WTC11 (cell line): Measurements from ENCODE around the gene UCP3. TPM values are rescaled to one million over a fixed set of nuclear protein-coding genes. Genes with fewer than 3 reads are reported as not detected.

Source experiments
- ATAC-seq: fragments of 200-7000 bp; cut with Tn5 transposase; 2 replicates; pipeline ENCODE4 v1.10.0; 2021; ENCODE audit warnings: mild to moderate bottlenecking, moderate library complexity
- CTCF ChIA-PET: fragments of 300-600 bp; sonication (Branson Sonifier 250); formaldehyde crosslinking; loops from one replicate; lab custom pipeline; 2021; ENCODE audit warnings: antibody characterized with exemption; lab: Charles Lee
- POLR2A ChIA-PET: fragments of 350-600 bp; sonication (Branson Sonifier 250); formaldehyde crosslinking; loops from one replicate; lab custom pipeline; 2021; ENCODE audit warnings: antibody characterized with exemption; lab: Charles Lee
- DNase-seq: peaks from one replicate; pipeline ENCODE4 v3.0.0; 2021; ENCODE audit warnings: low spot score
- H3K27ac Mint-ChIP-seq: 2 replicates; pipeline ENCODE4 v1.8.0; 2021; ENCODE audit warnings: mixed read lengths
- H3K27me3 Mint-ChIP-seq: 2 replicates; pipeline ENCODE4 v1.8.0; 2021; ENCODE audit warnings: low read depth, mild to moderate bottlenecking, moderate library complexity, mixed read lengths
- H3K36me3 Mint-ChIP-seq: 2 replicates; pipeline ENCODE4 v1.8.0; 2021; ENCODE audit warnings: mixed read lengths
- H3K4me1 Mint-ChIP-seq: 2 replicates; pipeline ENCODE4 v1.8.0; 2022; ENCODE audit warnings: mixed read lengths
- H3K4me3 Mint-ChIP-seq: 2 replicates; pipeline ENCODE4 v1.8.0; 2021; ENCODE audit warnings: mild to moderate bottlenecking, moderate library complexity, mixed read lengths
- H3K9me3 Mint-ChIP-seq: 2 replicates; pipeline ENCODE4 v1.8.0; 2021; ENCODE audit warnings: mixed read lengths
- AFF4 ChIP-seq: sonication (generic); formaldehyde crosslinking; IDR thresholded peaks from 2 replicates; pipeline ENCODE4 v1.8.1; 2023; ENCODE audit warnings: mild to moderate bottlenecking, missing genetic modification reagents, borderline replicate concordance
- CREM ChIP-seq: sonication (generic); formaldehyde crosslinking; IDR thresholded peaks from 2 replicates; pipeline ENCODE4 v1.8.1; 2022; ENCODE audit warnings: mild to moderate bottlenecking, missing genetic modification reagents, moderate library complexity
- E2F5 ChIP-seq: sonication (generic); formaldehyde crosslinking; IDR thresholded peaks from 2 replicates; pipeline ENCODE4 v1.8.1; 2022; ENCODE audit warnings: mild to moderate bottlenecking, moderate library complexity, missing genetic modification reagents
- ELF4 ChIP-seq: sonication (generic); formaldehyde crosslinking; IDR thresholded peaks from 2 replicates; pipeline ENCODE4 v1.8.1; 2022; ENCODE audit warnings: low read depth, mild to moderate bottlenecking, moderate library complexity, missing genetic modification reagents
- HMGA2 ChIP-seq: fragments of 250-450 bp; sonication (Bioruptor Pico); IDR thresholded peaks from 2 replicates; pipeline ENCODE4 v1.4.0; 2021; ENCODE audit warnings: mild to moderate bottlenecking, moderate library complexity
- HMGXB4 ChIP-seq: sonication (generic); formaldehyde crosslinking; IDR thresholded peaks from 2 replicates; pipeline ENCODE4 v1.8.1; 2023; ENCODE audit warnings: mild to moderate bottlenecking, moderate library complexity, missing genetic modification reagents
- IRF1 ChIP-seq: sonication (generic); formaldehyde crosslinking; IDR thresholded peaks from 2 replicates; pipeline ENCODE4 v1.8.0; 2023; ENCODE audit warnings: missing genetic modification reagents
- JUN ChIP-seq: sonication (generic); formaldehyde crosslinking; IDR thresholded peaks from 2 replicates; pipeline ENCODE4 v1.8.0; 2023; ENCODE audit warnings: mild to moderate bottlenecking, missing genetic modification reagents
- NFATC4 ChIP-seq: fragments of 250-450 bp; sonication (Bioruptor Pico); IDR thresholded peaks from 2 replicates; pipeline ENCODE4 v1.9.0; 2021; ENCODE audit warnings: mild to moderate bottlenecking
- NFYB ChIP-seq: sonication (generic); formaldehyde crosslinking; conservative IDR thresholded peaks from 2 replicates; pipeline ENCODE4 v1.8.0; 2022; ENCODE audit warnings: low read depth, missing genetic modification reagents
- RELA ChIP-seq: sonication (generic); formaldehyde crosslinking; IDR thresholded peaks from 2 replicates; pipeline ENCODE4 v1.8.1; 2022; ENCODE audit warnings: missing genetic modification reagents, mild to moderate bottlenecking, borderline replicate concordance
- RORB ChIP-seq: fragments of 250-450 bp; sonication (Bioruptor Pico); IDR thresholded peaks from 2 replicates; pipeline ENCODE4 v1.9.0; 2021; ENCODE audit warnings: mild to moderate bottlenecking
- SMAD3 ChIP-seq: sonication (generic); formaldehyde crosslinking; IDR thresholded peaks from 2 replicates; pipeline ENCODE4 v1.8.0; 2022; ENCODE audit warnings: missing genetic modification reagents, mild to moderate bottlenecking, borderline replicate concordance
- SOX15 ChIP-seq: fragments of 250-450 bp; sonication (Bioruptor Pico); IDR thresholded peaks from 2 replicates; pipeline ENCODE4 v1.9.0; 2021; ENCODE audit warnings: mild to moderate bottlenecking
- TP53 ChIP-seq: sonication (generic); formaldehyde crosslinking; IDR thresholded peaks from 2 replicates; pipeline ENCODE4 v1.8.1; 2023; ENCODE audit warnings: mild to moderate bottlenecking, missing genetic modification reagents
- USF1 ChIP-seq: sonication (generic); formaldehyde crosslinking; IDR thresholded peaks from 2 replicates; pipeline ENCODE4 v1.8.0; 2022; ENCODE audit warnings: mild to moderate bottlenecking, missing genetic modification reagents
- USF2 ChIP-seq: sonication (generic); formaldehyde crosslinking; IDR thresholded peaks from 2 replicates; pipeline ENCODE4 v1.8.1; 2023; ENCODE audit warnings: mild to moderate bottlenecking, missing genetic modification reagents, moderate library complexity
- ZNF121 ChIP-seq: sonication (generic); formaldehyde crosslinking; IDR thresholded peaks from 2 replicates; pipeline ENCODE4 v1.8.0; 2023; ENCODE audit warnings: missing genetic modification reagents
- ZNF219 ChIP-seq: sonication (generic); formaldehyde crosslinking; IDR thresholded peaks from 2 replicates; pipeline ENCODE4 v1.8.0; 2023; ENCODE audit warnings: missing genetic modification reagents, mild to moderate bottlenecking, borderline replicate concordance
- ZNF317 ChIP-seq: sonication (generic); formaldehyde crosslinking; IDR thresholded peaks from 2 replicates; pipeline ENCODE4 v1.8.1; 2023; ENCODE audit warnings: low read depth, mild to moderate bottlenecking, moderate library complexity, missing genetic modification reagents, borderline replicate concordance
- ZNF416 ChIP-seq: fragments of 250-450 bp; sonication (Bioruptor Pico); IDR thresholded peaks from 2 replicates; pipeline ENCODE4 v1.9.0; 2021; ENCODE audit warnings: mild to moderate bottlenecking, inconsistent platforms
- total RNA-seq: library from RNA; stranded (reverse); gene quantifications from 3 replicates; pipeline ENCODE4 v1.2.3, GENCODE V29; 2021

UCP3 gene
- total RNA-seq, 1 experiment from 2014 or later = 0.55 TPM

GRCh38 chr11:73975479-73975757 is 33.5 kb downstream of the UCP3 start (continued):
- TF ChIP-seq SMAD3 (CRISPR knock-in tag) = no peak
- no peak for TF ChIP-seq ELF4 (CRISPR knock-in tag)
- no peak for TF ChIP-seq AFF4 (CRISPR knock-in tag)
- TF ChIP-seq IRF1 (CRISPR knock-in tag) = no peak
- no peak for TF ChIP-seq TP53 (CRISPR knock-in tag)
- TF ChIP-seq RELA (CRISPR knock-in tag) = no peak
- TF ChIP-seq NFATC4 (CRISPR knock-in tag) = no peak
- no peak for TF ChIP-seq RORB

GRCh38 chr11:73974604-73975478 is 34.0 kb downstream of the UCP3 start:
- POLR2A ChIA-PET = no interaction called here
- Mint-ChIP-seq H3K4me1 (peaks cover 2% of the 10 kb centered on the region), H3K27ac (no peak overlapping the region; the same call in 1 of the 2 replicates), H3K4me3 (no peak overlapping the region), H3K36me3 (peaks cover 56% of the 10 kb centered on the region), H3K9me3 (no peaks in the 10 kb centered on the region), H3K27me3 (no peaks in the 10 kb centered on the region; the same call in 1 of the 2 replicates)
- CTCF ChIA-PET = no interaction called here
- no peak for ATAC-seq
- TF ChIP-seq NFYB (CRISPR knock-in tag) = no peak
- no peak for TF ChIP-seq ZNF416 (CRISPR knock-in tag)
- no peak for TF ChIP-seq E2F5 (CRISPR knock-in tag)
- TF ChIP-seq SOX15 = no peak
- TF ChIP-seq ZNF317 (CRISPR knock-in tag) = no peak
- no peak for TF ChIP-seq ZNF219 (CRISPR knock-in tag)
- TF ChIP-seq, all 79 proteins: peak for 0
- DNase-seq = no peak

GRCh38 chr11:73972620-73973449 is 36.0 kb downstream of the UCP3 start:
- Mint-ChIP-seq H3K36me3 (peaks cover 40% of the 10 kb centered on the region), H3K9me3 (no peaks in the 10 kb centered on the region), H3K4me1 (no peaks in the 10 kb centered on the region), H3K4me3 (no peak overlapping the region), H3K27ac (no peak overlapping the region; the same call in 1 of the 2 replicates), H3K27me3 (peaks cover 10% of the 10 kb centered on the region; the same call in 1 of the 2 replicates)
- no peak for TF ChIP-seq CREM (CRISPR knock-in tag)
- no peak for TF ChIP-seq USF2 (CRISPR knock-in tag)
- no peak for TF ChIP-seq HMGA2 (CRISPR knock-in tag)
- no peak for TF ChIP-seq ZNF121 (CRISPR knock-in tag)
- no peak for TF ChIP-seq USF1
- no peak for TF ChIP-seq HMGXB4 (CRISPR knock-in tag)
- TF ChIP-seq JUN (CRISPR knock-in tag) = no peak
- POLR2A ChIA-PET = interaction anchor here (2.4 kb wide), 1 partner anchor 9 kb away, joined by 8 read pairs; the partner anchor contains the start of gene UCP2
- ATAC-seq (no peak), DNase-seq (no peak)
- CTCF ChIA-PET = no interaction called here
